NCI-H2107 treated with DMSO at 0.1 percent for 48 hours (cell line): ENCODE results near the gene DLL4.

Source experiments
- DNase-seq: peaks from one replicate; lab custom pipeline; 2025; ENCODE audit not compliant: unreplicated experiment; lab: John Stamatoyannopoulos, UW

Gene DLL4

DNA sequence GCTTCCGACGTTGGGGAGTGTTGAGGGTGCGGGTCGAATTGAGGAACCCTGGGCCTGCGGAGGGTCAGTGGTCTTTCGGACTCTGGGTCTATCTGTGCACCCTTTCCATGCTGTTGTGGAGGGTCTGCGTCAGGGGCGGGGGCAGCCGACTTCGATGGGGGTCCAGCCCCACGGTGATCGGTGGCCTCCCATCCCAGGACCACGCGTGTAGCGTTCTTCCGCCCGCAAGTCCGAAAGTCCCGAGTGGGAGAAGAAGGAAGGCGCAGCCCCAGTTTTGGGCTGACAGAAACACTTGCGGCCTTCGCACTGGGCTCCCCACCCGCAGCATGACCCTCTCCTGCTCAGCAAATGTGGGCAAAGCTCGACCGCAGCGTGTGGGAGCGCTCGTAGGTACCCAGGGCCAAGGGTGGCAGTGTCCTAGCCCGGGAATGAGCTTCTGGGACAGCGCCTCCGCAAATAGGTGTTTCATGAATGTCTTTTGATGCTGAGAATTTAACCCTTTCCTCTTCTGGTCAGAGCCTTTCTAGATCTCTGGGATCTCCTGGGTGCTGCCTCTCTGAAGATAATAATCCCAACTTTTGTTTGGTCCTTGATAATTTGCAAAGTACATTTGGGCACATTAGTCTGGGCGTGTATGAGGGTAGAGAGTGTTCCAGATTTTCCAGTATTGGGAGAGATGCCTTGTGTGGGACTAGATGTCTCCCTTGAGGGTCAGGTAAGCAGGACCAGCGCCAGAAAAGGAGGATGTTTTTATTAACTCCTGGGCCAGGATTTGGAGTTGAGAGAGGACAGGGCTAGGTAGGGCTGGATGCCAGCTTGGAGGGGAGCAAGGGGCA lies 2.3 kb upstream of the DLL4 start:
- DNase-seq = no peak

DNA sequence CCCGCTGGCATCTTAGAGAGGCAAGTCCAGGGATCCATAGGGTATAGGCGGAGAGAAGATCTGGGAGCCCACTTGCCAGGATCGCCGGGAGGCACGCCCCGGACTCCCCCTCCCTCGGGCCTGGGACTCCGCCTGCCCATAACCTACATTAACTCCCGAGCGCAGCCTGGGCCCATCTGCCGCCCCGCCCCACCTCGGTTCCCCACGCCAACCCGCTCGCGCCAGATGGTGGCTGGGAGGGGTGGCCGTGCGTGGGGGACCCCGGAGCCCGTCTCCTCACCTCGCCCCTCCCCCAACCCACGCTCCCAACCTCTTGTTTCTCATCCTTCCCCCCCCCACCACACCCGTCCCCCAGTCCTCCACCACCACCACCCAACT lies 1.7 kb upstream of the DLL4 start:
- peak; percentile 40 for DNase-seq

DNA sequence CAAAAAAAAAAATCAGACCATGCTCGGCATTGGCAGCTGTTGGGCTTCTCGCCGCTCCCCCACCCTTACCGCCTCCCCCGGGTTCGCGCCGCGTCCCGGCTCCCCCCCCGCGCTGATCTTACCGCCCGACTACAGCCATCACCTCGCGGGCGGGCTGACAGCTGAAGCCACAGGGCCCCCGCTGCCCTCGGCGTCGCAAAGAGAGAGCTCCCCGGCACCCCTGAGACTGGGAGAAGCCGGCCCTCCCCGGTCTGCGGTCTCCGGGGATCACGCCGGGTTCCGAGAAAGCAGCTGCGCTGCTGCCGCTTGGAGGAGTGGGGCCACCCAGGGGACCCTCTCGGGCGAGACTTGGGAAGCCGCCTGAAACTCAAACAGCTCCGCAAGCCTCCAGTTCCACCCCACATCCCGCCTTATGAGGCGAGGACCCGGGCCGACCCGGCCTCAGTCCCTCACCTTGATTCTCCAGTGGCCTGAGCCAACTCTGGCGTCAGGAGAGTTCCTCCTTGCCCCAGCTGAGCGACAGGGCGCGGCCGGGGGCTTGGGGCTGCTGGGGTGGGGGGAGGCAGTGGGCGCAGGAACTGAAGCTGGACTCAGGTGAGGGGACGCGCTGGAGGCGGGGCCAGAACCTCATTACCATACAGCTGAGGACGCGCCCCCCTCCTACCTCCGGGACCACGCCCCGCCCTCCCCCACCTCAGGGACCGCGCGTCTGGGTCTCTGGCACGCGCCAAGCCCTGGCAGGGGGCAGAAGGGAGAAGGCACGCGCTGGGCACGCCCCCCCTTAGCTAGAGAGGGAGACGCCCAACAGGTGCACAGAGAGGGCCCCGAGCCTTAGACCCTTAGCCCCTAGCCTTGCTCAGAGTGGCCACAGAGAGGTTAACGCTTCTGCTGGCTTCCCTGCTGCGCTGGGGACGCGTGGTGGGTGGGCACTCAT lies 1.0 kb upstream of the DLL4 start:
- DNase-seq = peak; percentile 63

DNA sequence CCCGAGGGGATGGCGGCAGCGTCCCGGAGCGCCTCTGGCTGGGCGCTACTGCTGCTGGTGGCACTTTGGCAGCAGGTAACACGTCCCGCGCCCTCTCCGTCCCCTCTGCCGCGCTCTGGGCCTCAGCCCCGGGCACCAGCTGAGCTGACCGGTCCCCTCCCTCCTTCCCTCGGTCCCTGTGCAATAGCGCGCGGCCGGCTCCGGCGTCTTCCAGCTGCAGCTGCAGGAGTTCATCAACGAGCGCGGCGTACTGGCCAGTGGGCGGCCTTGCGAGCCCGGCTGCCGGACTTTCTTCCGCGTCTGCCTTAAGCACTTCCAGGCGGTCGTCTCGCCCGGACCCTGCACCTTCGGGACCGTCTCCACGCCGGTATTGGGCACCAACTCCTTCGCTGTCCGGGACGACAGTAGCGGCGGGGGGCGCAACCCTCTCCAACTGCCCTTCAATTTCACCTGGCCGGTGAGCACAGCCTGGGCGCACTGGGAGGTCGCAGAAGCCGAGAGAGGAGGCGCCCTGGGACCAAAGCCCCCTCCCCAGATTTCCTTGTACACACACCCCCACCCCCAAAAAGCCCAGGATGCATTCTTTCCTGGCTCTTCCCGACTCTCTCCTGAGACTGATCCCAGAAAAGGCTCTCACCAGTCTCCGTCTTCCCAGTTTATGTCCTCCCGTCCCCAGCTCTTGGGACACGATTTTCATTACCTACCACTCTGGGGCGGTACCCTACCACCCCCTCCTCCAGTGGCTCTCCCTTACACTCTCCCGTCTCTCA lies 705 bp downstream of the DLL4 start:
- DNase-seq = no peak

DNA sequence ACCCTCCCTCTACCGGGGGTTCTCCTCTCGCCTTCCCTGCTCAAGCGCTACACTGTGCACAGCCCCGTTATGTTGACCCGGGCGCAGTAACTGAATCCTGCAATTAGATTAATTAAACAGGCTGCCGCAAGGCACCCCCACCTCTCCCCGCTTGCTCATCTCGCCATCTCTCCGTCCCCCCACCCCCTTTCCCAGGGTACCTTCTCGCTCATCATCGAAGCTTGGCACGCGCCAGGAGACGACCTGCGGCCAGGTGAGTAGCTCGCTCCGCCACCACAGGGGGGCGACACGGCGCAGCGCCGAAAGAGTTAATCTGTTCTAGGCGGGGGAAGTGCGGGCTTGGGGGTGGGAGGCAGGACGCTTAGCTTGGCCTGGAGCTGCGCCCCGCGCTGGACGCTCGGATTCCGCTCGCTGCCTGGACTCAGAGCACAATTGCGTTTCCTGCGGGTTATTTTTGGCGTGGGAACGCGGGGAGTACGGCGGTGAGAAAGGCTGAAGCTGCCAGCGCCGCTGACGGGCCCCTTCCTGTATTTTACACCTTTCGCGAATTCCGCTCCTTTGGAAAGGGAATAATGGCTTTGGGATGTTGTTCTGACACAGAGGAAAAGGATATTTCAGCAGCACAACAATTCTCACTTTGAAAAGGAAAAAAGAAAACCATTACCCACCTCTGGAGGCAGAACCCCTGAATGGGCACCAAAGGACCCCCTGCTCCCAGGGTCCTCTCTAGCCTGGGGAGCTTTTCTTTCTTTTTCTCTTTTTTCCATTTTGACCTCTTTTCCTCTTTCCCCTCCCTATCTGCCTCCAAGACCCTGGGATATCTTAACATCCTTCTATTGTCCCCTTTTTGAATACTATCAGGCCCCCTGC lies 1.5 kb downstream of the DLL4 start:
- DNase-seq = no peak

DNA sequence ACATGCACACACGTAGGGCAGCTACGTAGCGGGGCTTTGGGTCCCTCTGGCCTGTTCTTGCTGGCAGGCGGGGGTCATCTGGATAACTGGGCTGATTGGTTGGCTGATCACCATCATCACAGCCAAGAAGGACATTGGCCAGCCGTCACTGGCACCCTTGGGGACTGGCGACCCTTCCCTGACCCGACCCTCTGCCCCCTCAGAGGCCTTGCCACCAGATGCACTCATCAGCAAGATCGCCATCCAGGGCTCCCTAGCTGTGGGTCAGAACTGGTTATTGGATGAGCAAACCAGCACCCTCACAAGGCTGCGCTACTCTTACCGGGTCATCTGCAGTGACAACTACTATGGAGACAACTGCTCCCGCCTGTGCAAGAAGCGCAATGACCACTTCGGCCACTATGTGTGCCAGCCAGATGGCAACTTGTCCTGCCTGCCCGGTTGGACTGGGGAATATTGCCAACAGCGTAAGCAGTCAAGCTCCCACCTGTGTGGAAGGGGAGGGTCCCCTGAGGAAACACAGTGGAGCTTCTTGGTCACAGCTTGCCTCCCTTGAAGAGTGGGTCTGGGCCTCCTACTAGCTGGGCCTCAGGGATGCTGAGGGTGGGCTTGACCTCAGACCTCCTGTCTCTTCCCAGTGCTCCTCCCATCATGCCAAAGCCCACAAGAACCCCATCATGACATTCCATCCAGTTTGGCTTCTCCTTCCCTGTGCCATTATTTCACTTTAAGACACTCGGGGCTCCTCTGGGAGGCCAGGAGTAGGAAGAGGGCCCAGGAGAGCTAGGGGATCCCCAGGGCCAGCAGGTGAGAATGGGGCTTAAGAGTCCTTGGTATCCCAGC lies 2.4 kb downstream of the DLL4 start:
- DNase-seq = no peak

DNA sequence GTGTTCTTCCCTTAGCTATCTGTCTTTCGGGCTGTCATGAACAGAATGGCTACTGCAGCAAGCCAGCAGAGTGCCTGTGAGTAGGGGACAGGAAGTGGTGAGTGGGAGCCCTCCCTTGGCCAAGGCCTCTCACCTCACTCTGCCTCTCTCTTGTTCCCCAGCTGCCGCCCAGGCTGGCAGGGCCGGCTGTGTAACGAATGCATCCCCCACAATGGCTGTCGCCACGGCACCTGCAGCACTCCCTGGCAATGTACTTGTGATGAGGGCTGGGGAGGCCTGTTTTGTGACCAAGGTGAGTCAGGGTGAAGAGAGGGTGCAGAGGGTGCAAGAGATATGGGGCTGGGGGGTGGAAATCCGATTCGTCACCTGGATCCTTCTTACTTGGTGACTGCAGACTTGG lies 3.0 kb downstream of the DLL4 start:
- peak; percentile 42 for DNase-seq

DNA sequence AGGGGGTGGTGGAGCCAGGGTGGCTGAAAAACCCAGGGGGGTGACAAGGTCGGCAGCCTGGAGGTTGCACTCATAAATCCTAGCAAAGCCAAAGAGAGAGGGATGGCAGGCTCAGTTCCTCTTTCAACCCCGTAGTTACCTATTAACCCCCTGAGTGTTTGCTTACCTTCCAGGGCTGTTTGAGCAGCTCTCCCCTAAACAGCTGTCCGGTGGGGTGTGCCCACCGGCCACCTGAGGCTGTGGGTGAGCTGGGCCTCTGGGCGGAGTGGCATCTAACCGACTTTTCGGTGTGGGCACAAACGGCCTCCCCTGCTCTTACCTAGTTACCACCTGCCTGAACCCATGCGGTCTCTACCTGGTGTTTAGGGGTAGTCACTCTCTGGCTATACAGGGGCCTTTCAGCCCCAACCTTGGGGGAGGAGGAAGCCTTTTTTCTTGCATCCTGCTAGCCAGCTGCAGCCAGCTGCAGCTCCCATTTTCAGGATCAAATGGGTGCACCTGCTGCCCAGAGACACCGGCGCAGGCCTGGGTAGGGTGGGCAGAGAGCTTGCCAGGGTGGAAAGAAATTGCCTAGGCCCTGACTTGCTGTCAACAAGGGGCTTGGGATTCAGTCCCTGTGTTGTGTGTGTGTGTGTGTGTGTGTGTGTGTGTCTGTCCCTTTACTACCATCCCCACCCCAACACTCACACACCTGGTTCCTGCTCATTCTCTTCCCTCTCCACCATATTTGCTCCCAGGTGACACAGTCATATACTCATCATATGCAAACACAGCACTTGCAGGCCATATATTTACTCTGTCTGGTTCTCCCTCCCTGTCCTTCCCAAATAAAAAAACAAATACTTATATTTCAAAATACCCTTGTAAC lies 3.7 kb downstream of the DLL4 start:
- no peak for DNase-seq

DNA sequence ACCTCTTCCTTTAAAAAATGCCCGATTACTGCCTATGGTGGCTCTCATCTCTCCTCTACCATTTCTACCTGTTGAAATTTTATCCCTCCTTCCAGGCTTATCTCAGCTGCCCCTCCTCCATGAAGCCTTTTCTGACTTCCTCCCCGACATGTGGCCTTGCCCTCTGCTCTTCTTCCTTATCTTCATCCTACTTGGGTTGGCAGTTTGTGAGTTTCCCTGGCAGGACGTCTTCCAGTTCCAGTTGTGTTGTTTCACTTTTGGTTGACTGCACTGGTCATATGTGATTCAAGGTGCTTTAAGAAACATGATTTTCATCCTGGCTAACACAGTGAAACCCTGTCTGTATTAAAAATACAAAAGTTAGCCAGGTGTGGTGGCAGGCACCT lies 4.4 kb downstream of the DLL4 start:
- DNase-seq = no peak

DNA sequence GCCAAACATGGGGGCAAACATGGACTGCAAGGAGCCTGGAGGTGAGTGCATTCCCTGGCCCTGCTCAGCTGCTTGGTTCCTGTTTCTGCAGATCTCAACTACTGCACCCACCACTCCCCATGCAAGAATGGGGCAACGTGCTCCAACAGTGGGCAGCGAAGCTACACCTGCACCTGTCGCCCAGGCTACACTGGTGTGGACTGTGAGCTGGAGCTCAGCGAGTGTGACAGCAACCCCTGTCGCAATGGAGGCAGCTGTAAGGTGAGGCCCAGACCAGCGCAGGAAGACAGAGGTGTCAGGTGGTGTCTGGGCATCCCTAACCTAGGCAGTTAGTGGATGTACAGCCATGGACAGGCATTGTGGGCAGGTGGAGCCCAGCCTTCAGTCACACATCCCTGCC lies 5.3 kb downstream of the DLL4 start:
- no peak for DNase-seq

DNA sequence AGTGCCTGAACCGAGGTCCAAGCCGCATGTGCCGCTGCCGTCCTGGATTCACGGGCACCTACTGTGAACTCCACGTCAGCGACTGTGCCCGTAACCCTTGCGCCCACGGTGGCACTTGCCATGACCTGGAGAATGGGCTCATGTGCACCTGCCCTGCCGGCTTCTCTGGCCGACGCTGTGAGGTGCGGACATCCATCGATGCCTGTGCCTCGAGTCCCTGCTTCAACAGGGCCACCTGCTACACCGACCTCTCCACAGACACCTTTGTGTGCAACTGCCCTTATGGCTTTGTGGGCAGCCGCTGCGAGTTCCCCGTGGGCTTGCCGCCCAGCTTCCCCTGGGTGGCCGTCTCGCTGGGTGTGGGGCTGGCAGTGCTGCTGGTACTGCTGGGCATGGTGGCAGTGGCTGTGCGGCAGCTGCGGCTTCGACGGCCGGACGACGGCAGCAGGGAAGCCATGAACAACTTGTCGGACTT lies 7.1 kb downstream of the DLL4 start:
- no peak for DNase-seq

DNA sequence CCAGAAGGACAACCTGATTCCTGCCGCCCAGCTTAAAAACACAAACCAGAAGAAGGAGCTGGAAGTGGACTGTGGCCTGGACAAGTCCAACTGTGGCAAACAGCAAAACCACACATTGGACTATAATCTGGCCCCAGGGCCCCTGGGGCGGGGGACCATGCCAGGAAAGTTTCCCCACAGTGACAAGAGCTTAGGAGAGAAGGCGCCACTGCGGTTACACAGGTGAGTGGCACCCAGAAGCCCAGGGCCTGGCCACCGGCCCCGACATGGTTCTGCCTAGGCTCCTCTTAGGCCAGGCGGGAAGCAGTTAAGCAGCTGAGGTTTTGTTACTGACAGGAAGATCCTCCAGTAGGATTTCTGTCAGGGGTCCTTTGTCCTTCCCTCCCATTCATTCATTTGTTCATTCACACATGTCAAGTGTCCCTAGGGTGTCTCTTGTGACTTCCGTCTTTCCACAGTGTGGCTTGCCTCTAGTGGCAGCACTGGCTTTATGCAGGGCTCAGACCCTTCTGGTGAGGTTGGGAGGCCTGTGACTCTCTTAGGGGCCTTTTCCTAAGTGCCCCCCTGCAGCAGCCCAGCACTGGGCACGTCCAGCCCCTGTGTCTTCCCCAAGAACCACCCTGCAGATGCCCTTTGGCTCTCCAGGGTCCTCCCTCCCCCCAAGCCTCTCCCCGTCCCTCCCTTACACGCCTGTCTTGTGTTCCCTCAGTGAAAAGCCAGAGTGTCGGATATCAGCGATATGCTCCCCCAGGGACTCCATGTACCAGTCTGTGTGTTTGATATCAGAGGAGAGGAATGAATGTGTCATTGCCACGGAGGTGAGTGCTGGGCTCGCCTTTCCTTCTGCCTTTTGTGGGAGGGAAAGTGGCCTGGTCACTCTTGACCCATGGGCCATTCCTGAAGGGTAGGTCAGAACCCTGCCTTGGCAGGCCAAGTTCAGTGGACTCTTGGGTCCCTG lies 7.8 kb downstream of the DLL4 start:
- peak; percentile 73 for DNase-seq

DNA sequence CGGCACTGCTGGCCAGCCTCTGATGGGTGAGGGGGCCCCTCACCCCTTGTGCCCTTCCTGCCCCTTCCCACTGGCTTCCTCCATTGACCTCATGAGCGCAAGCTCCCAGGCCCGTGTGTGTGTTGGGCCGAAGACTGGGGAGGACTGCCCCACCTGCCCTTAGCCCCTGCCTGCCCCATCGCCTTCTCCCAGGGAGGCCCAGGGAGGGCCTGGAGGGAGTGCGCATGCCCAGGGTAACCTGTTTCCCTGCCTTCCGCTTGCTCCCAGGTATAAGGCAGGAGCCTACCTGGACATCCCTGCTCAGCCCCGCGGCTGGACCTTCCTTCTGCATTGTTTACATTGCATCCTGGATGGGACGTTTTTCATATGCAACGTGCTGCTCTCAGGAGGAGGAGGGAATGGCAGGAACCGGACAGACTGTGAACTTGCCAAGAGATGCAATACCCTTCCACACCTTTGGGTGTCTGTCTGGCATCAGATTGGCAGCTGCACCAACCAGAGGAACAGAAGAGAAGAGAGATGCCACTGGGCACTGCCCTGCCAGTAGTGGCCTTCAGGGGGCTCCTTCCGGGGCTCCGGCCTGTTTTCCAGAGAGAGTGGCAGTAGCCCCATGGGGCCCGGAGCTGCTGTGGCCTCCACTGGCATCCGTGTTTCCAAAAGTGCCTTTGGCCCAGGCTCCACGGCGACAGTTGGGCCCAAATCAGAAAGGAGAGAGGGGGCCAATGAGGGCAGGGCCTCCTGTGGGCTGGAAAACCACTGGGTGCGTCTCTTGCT lies 8.8 kb downstream of the DLL4 start:
- no peak for DNase-seq

DNA sequence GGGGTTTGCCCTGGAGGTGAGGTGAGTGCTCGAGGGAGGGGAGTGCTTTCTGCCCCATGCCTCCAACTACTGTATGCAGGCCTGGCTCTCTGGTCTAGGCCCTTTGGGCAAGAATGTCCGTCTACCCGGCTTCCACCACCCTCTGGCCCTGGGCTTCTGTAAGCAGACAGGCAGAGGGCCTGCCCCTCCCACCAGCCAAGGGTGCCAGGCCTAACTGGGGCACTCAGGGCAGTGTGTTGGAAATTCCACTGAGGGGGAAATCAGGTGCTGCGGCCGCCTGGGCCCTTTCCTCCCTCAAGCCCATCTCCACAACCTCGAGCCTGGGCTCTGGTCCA lies 9.4 kb downstream of the DLL4 start:
- DNase-seq = no peak

DNA sequence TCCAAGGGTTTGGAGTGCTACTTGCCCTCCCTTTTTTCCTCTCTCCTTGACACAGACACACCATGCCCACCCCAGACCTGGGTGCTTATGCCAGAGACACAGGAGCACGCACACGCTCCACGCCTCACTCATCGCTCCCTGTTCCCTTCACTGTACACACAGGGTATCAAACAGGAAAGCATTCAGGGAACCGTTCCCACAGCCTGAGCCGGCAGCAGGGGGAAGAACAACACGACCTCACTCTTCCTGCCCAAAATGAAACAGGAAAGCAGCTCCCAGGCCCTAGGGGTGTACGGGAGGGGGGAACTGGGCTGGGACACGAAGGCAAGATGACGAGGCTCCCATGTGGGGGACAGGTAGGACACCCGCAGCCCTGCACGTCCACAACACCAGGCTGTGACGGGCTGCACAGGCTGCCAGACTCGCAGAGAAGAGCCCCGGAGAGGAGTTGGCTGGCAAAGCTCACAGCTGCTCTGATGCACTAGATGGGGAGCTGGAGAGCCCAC lies 11.2 kb downstream of the DLL4 start:
- no peak for DNase-seq

DNA sequence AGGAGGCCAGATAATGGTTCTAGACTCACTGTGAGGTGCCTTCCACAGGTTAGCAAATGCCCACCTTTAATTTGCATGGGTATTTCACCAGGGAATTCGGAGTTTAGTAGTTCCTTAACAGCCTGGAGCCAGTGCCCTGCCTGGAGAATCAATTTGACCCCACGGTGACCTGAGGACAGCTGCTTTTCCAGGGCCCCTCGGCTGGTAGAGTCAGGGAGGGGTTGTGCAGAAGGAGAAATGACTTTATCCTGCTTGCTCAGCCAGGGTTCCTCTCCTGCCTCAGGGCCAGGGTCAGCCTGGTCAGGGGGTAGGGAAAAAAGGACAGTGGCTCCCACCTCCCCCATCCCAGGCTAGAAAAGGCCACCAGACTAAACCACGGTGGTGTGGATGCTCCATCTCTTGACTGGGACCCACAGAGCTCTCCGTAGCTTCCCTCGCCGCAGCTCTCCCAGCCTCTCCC lies 12.0 kb downstream of the DLL4 start:
- DNase-seq = no peak
